T-helper 1 cell (primary cell): Measurements from ENCODE around the gene COX17.
"Not testable (repeated sequence)": the region's sequence is repeated elsewhere in the genome, so short reads cannot be mapped to it uniquely, and the experiment has no call there.

Source experiments
- DNase-seq, 5 donors: peaks; one replicate each; pipeline ENCODE4 v3.0.0-alpha.2; 2012 to 2020
- total RNA-seq, 4 donors: gene quantifications; one replicate each; lab custom pipeline; 2026; lab: John Stamatoyannopoulos, UW

Gene COX17
- total RNA-seq: 10.2 to 12.3 (median 12.3) reads per million in 4 donors

DNA sequence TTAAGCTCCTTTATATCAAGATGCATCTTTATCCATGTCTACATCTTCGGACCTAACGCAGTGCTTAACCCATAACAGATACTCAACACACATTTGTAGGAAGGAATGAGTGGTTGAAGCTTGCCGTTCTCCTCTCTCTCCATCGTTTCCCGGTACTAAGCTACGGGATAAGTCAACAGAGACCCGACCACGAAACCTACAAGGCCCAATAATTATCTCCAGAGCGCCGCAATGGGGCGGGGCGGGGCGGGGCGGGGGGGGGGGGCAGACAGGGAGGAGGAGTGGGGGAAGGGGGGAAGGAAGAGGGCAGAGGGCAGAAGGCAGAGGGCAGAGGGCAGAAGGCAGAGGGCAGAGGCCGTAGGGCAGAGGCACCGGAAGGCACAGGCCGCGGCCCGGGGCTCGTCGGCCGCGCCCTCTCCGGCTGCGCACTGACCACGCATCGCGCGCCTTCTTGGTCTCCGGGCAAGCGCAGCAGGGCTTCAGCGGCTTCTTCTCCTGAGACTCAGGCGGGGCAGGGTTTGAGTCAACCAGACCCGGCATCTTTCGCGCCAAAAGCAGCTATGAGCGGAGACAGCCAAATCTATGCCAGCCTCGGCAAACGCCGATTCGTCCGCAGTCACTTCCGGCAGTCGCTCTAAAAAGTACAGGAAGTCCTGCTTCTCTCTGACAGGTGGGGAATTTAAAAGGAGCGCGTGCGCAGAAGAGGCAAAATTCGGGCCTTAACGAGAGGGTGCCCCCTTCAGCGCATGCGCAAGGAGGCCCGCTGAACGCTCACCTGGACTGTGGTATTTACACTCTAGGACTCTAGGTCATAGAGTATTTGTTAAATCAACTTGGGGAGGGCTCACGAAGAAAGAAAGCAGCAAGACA lies at the start of gene COX17:
Gene COX17 (minus strand): TSS at position 636 of the 870 bp plus-strand sequence. CDS start 96 bp downstream, at position 540.
- peak; percentile 93 to 98 (median 94) for DNase-seq

DNA sequence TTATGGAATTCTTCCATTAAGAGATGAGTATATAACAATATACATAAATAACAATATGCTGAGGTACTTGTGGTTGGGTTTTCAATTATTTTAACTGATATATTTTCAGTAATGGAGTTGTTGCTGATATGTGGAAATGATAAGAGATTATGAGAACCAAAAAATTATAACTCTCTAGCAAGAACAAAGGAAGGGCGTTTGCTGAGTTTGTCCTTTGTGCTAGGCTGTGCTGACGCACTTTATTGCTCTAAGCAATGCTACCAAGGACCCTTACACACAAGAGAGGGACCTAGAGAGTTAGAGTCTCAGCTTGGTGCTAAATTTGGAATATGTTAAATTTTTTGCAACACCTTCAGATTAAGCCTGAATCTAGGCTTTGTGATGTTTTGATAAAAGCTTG lies 49.7 kb upstream of the COX17 start:
- DNase-seq: no peak

DNA sequence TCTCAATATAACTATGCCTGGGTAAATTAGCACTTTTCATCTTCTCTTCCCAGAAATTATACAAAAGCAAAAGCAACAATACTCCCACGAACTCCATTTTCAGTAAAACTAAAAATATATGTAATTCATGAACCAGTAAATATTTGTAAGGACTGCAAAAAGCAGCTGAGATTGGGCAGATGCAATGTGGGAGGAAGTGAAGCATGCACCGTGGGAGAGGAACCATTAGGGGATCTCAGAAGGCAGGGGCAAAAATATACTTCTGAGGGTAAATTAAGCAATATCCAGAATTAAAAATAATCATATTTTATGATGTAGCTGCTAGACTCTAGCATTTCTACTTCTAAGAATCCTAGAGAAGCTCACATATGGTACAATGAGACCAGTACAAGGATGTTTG lies 45.8 kb upstream of the COX17 start:
- no peak for DNase-seq

DNA sequence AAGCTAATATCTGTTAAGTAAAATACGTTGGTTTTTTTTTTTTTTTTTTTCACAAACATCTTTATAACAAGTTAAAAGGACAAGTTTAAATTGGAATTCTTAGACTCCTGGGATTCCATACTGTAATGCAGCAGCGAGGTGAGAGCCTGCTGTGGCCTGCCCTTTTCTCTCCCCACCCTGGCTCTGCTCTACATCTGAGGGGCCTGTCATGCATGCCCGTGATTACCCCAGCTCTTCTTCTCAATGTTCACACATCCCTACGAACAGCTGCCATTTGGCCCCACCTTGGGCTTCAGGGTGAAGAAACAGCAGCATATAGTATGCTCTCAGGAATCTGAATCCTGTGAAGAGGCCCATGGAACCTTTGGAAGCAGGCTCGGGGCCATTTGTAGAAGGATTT lies 40.3 kb upstream of the COX17 start:
- no peak for DNase-seq

DNA sequence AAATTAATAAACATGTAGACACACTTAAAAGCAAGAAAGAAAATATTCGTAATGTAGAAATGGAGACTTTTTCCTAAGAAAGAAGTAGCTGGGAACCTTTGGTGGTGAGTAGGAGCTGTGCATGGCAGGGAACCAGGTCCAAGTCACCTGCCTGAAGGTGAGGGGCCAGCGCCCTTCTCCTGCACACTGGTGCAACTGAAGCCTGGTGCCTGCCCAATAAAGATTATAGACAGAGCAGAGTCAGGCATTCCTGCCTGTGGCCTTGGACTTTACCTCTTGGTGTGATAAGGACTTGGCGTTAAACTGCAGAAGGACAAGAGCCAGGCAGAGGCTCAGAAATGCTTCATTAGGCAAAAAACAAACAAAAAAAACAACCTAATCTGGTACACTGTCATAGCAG lies 39.8 kb upstream of the COX17 start:
- no peak for DNase-seq

DNA sequence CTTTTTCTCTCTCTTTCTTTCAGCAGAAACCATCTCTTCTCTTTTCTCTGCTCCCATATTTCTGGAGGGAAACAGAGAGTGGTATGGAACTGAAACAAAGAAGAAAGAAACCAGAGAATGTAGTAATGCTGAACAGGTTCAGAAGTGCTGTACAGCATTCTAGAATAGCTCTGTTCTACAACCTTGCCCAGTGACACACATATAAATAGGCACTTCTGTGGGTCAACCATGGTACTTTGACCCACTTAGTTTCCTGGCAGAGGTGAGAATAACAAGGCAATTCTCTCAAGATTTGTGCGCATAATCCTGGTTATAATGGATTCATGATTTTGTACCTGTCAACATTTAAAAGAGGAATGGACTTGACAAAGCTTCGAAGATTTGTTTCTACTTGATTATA lies 37.9 kb upstream of the COX17 start:
- DNase-seq: no peak

GRCh38 chr3:119703820-119704531 lies 26.8 kb upstream of the COX17 start:
- no peak for DNase-seq

DNA sequence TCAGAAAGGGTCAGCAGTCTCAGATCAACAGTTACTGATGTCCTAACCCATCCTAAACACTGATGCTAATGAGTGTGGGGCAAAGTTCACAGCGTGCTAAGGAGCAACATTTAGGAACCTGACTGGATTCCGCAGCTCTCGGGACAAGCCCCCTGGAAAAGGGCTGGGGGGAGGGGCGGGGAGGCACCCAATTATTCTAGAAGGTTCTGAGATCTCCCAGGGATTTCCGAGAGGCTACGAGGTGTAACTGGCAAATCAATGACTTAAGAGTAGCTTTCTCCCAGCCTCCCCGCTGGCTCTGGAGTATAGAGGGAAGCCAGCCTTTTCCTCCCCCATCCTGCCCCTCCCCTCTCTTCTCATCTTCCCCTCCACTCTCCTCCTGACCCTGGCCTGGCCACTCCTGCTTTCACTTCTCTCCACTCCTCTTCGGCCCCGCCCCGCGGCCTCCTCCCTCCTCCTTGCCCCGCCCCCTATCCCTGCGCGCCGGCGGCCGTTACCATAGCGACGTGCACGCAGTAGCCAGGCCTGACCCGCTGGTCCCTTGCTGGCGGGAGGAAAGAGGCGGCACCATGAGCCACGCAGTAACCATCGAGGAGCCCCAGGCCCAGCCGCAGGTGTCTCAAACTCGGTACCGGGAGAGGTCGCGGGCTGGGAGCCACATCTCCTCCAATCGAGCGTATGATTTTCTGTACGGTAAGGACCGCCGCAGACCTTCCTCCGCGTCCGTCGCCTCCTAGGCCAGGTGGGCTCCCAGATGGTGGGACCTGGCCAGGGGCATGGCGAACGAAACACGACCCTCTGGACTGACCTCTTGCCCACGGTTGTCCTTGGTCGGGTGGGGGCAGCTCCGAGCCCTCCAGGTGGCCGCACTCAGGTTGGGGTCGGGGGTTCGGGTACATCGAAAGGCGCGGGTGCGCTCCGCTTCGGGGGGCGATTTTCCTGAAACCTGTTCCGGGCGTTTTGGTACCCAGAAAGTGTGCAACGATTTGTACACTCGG lies 25.6 kb upstream of the COX17 start, which contains the start of gene CFAP91:
Gene CFAP91 (plus strand): TSS at position 493 of the 998 bp plus-strand sequence. CDS start 77 bp downstream, at position 570.
- peak; percentile 73 to 81 (median 78) for DNase-seq

GRCh38 chr3:119700920-119701734 lies 23.9 kb upstream of the COX17 start:
- DNase-seq: no peak

DNA sequence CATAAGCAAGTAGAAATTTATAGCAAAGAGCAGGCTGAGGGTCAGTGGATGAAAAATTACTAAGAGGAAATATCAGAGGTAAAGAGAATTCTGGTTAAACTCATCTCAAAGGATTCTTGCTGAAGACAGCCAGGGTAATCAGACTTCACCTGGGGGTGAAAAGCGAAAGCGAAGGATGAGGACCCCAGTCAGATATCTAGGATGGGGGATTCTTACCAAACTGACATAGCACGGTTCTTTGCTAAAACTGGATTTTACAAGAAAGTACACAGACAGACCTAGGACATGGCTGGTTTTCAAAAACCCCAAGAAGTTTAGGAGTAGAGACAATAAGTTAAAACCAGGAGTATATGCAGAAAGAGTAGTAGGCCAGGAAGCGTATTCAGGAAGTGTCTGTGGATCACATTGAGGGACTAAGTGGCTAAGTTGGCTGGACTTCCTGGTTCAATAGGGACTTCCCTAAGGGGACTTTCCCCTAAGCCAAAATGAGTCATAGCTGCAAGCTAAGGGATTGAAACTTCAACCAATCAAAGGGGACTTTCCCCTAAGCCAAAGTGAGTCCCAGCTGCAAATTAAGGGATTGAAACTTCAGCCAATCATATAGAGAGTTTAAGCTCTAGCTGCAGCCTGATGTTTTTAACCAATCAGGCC lies 23.2 kb upstream of the COX17 start:
- peak in 4 of 5 donors; percentile 3 to 67 (median 16) for DNase-seq

DNA sequence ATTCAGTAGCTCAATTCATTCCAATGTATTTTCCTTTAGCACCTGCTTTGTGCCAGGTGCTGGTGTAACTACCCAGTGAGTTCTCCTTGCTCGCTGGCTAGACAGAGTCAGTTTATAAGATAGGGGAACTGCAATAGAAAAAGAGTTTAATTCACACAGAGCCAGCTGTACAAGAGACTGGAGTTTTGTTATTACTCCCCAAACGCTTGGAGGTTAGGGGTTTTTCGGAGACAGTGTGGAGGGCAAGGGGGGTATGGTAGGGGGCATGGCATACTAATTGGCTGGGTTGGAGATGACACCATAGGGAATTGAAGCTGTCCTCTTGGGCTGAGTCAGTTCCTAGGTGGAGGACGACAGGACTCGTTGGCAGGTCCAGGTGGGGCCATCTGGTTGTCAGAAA lies 20.2 kb upstream of the COX17 start:
- DNase-seq: no peak

GRCh38 chr3:119695480-119695879 lies 18.3 kb upstream of the COX17 start:
- DNase-seq: no peak

- DNase-seq: no peak
Observed at GRCh38 chr3:119690043-119690656, 12.9 kb upstream of the COX17 start.

- no peak for DNase-seq
Observed at GRCh38 chr3:119683421-119683820, 6.2 kb upstream of the COX17 start.

- DNase-seq: peak in 1 of 5 donors; percentile 27
Observed at GRCh38 chr3:119681279-119681678, 4.1 kb upstream of the COX17 start.

GRCh38 chr3:119679874-119680273 lies 2.7 kb upstream of the COX17 start:
- no peak for DNase-seq

DNA sequence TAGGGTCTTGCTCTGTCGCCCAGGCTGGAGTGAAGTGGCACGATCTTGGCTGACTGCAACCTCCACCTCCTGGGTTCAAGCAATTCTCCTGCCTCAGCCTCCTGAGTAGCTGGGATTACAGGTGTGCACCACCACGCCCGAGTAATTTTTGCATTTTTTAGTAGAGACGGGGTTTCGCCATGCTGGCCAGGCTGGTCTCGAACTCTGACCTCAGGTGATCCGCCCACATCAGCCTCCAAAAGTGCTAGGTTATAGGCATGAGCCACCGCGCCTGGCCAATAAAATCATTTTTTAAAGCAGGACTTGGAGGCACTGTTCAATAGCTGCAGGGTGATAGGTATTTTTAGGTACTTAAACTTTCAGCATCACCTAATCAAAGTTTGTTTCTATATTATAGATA lies 1.0 kb upstream of the COX17 start:
- not testable (repeated sequence) for DNase-seq

- no peak for DNase-seq
Observed at GRCh38 chr3:119677641-119677934, 382 bp upstream of the COX17 start.

- no peak for DNase-seq
Observed at GRCh38 chr3:119676020-119676419, 1.2 kb downstream of the COX17 start.

GRCh38 chr3:119675188-119675874 lies 1.9 kb downstream of the COX17 start:
- DNase-seq: no peak
